KOPT-K1 (cell line): ENCODE measurements around the gene ZNF280C.

Experiments
- H3K27ac ChIP-seq: fragments of 200-600 bp; sonication (generic); 2 replicates; pipeline ENCODE4 v1.5.1; 2016; ENCODE audit warnings: antibody characterized with exemption, mild to moderate bottlenecking, low read depth, low read length; ENCODE audit not compliant: poor library complexity, severe bottlenecking
- H3K36me3 ChIP-seq: fragments of 200-600 bp; sonication (generic); 2 replicates; pipeline ENCODE4 v1.5.1; 2017; ENCODE audit warnings: antibody characterized with exemption, mild to moderate bottlenecking, low read length, moderate library complexity; ENCODE audit not compliant: insufficient read depth
- H3K9me3 ChIP-seq: fragments of 200-600 bp; sonication (generic); 2 replicates; pipeline ENCODE4 v1.5.1; 2017; ENCODE audit warnings: antibody characterized with exemption, low read length, mild to moderate bottlenecking; ENCODE audit not compliant: insufficient read depth, poor library complexity, severe bottlenecking

Gene ZNF280C

GRCh38 chrX:130216320-130216719 lies 52.4 kb downstream of the ZNF280C start:
- Histone ChIP-seq H3K9me3 (no peaks in the 10 kb centered on the region), H3K27ac (no peak overlapping the region), H3K36me3 (peaks cover 77% of the 10 kb centered on the region)

- H3K9me3 ChIP-seq = no peaks in the 10 kb centered on the region
- H3K27ac ChIP-seq = no peak overlapping the region
- peaks cover 91% of the 10 kb centered on the region for H3K36me3 ChIP-seq
Measured at GRCh38 chrX:130213376-130213775, 55.3 kb downstream of the ZNF280C start.

GRCh38 chrX:130212371-130212770 lies 56.3 kb downstream of the ZNF280C start:
- Histone ChIP-seq H3K9me3 (no peaks in the 10 kb centered on the region), H3K36me3 (peaks cover 91% of the 10 kb centered on the region), H3K27ac (no peak overlapping the region)

- Histone ChIP-seq H3K27ac (no peak overlapping the region), H3K9me3 (no peaks in the 10 kb centered on the region), H3K36me3 (peaks cover 84% of the 10 kb centered on the region)
Measured at GRCh38 chrX:130211415-130212186, 57.1 kb downstream of the ZNF280C start.

- no peaks in the 10 kb centered on the region for H3K9me3 ChIP-seq
- H3K27ac ChIP-seq = no peak overlapping the region
- peaks cover 46% of the 10 kb centered on the region for H3K36me3 ChIP-seq
Measured at GRCh38 chrX:130204647-130205046, 64.1 kb downstream of the ZNF280C start.

- peaks cover 10% of the 10 kb centered on the region; the same call in 1 of the 2 replicates for H3K36me3 ChIP-seq
- H3K27ac ChIP-seq = no peak overlapping the region
- H3K9me3 ChIP-seq = no peaks in the 10 kb centered on the region
Measured at GRCh38 chrX:130197464-130197863, 71.2 kb downstream of the ZNF280C start.

GRCh38 chrX:130196466-130196865 lies 72.2 kb downstream of the ZNF280C start:
- H3K27ac ChIP-seq = no peak overlapping the region
- 0 out of 2 replicates have a peak, but pooled peaks cover under 1% of the 10 kb centered on the region for H3K36me3 ChIP-seq
- H3K9me3 ChIP-seq = no peaks in the 10 kb centered on the region

- H3K9me3 ChIP-seq = no peaks in the 10 kb centered on the region
- H3K36me3 ChIP-seq = no peaks in the 10 kb centered on the region
- no peak overlapping the region for H3K27ac ChIP-seq
Measured at GRCh38 chrX:130190801-130191200, 77.9 kb downstream of the ZNF280C start.

GRCh38 chrX:130186651-130187050 lies 82.0 kb downstream of the ZNF280C start:
- H3K9me3 ChIP-seq = no peaks in the 10 kb centered on the region
- H3K27ac ChIP-seq = no peak overlapping the region
- H3K36me3 ChIP-seq = peaks cover 9% of the 10 kb centered on the region

GRCh38 chrX:130184857-130185256 lies 83.8 kb downstream of the ZNF280C start:
- Histone ChIP-seq H3K9me3 (no peaks in the 10 kb centered on the region), H3K27ac (no peak overlapping the region), H3K36me3 (peaks cover 9% of the 10 kb centered on the region)

GRCh38 chrX:130184168-130184567 lies 84.5 kb downstream of the ZNF280C start:
- H3K9me3 ChIP-seq = no peaks in the 10 kb centered on the region
- no peak overlapping the region for H3K27ac ChIP-seq

GRCh38 chrX:130179579-130180215 lies 89.0 kb downstream of the ZNF280C start:
- H3K27ac ChIP-seq = no peak overlapping the region
- no peaks in the 10 kb centered on the region for H3K9me3 ChIP-seq
- peaks cover 27% of the 10 kb centered on the region for H3K36me3 ChIP-seq

More at GRCh38 chrX:130184168-130184567, 84.5 kb downstream of the ZNF280C start:
- peaks cover 10% of the 10 kb centered on the region for H3K36me3 ChIP-seq

- Histone ChIP-seq H3K9me3 (no peaks in the 10 kb centered on the region), H3K36me3 (peaks cover 21% of the 10 kb centered on the region), H3K27ac (no peak overlapping the region)
Measured at GRCh38 chrX:130179170-130179569, 89.5 kb downstream of the ZNF280C start.

- Histone ChIP-seq H3K36me3 (peaks cover 21% of the 10 kb centered on the region), H3K9me3 (no peaks in the 10 kb centered on the region), H3K27ac (no peak overlapping the region)
Measured at GRCh38 chrX:130176942-130177341, 91.8 kb downstream of the ZNF280C start.

- Histone ChIP-seq H3K27ac (peak overlapping the region; percentile 25), H3K36me3 (peaks cover 21% of the 10 kb centered on the region), H3K9me3 (no peaks in the 10 kb centered on the region)
Measured at GRCh38 chrX:130176354-130176776, 92.3 kb downstream of the ZNF280C start.

- peaks cover 21% of the 10 kb centered on the region for H3K36me3 ChIP-seq
- no peaks in the 10 kb centered on the region for H3K9me3 ChIP-seq
- H3K27ac ChIP-seq = no peak overlapping the region
Measured at GRCh38 chrX:130174937-130175336, 93.8 kb downstream of the ZNF280C start.
